Uterus (tissue), 4 donors: ENCODE measurements around the gene CMTM2. TPM values are rescaled to one million over a fixed set of nuclear protein-coding genes. Genes with fewer than 3 reads are reported as not detected.

ENCODE experiments used
- DNase-seq, 2 donors: peaks; one replicate each; pipeline ENCODE4 v3.0.0-alpha.2; 2019 to 2020
- H3K27ac ChIP-seq, 2 donors: fragments of 200-600 bp; sonication (generic); 1 replicate in 1 of 2; 2 replicates in 1 of 2; pipeline ENCODE4 v1.5.1; 2016 to 2018
- H3K27me3 ChIP-seq, 2 donors: fragments of 200-600 bp; sonication (generic); one replicate each; pipeline ENCODE4 v1.5.1; 2018 to 2019; ENCODE audit warnings: control low read depth in 1 of 2
- H3K36me3 ChIP-seq, 2 donors: fragments of 200-600 bp; sonication (generic); one replicate each; pipeline ENCODE4 v1.5.1; 2019; ENCODE audit warnings: control low read depth in 1 of 2
- H3K4me1 ChIP-seq, 2 donors: fragments of 200-600 bp; sonication (generic); one replicate each; pipeline ENCODE4 v1.5.1; 2018 to 2019; ENCODE audit warnings: control low read depth in 1 of 2
- H3K4me3 ChIP-seq, 2 donors: fragments of 200-600 bp; sonication (generic); 1 replicate in 1 of 2; 2 replicates in 1 of 2; pipeline ENCODE4 v1.5.1; 2018 to 2019; ENCODE audit warnings: mild to moderate bottlenecking in 1 of 2
- H3K9me3 ChIP-seq, 2 donors: fragments of 200-600 bp; sonication (generic); one replicate each; pipeline ENCODE4 v1.5.1; 2019; ENCODE audit warnings: control low read depth in 1 of 2
- POLR2A ChIP-seq, 2 donors: fragments of 450-650 bp; IDR thresholded peaks; one replicate each; pipeline ENCODE4 v1.6.1; 2016; ENCODE audit warnings: antibody characterized with exemption in 2 of 2, mild to moderate bottlenecking in 1 of 2, moderate library complexity in 1 of 2
- intact Hi-C: fragments of 100-400 bp; cut with DNase I; formaldehyde crosslinking; loops from one replicate; pipeline ENCODE4 v1.15.1; 2023; ENCODE audit warnings: low total_unique reads
- total RNA-seq, 4 donors: library from RNA; depleted of rRNA in 3 of 4; stranded (reverse); fragments of >200 nt in 3 of 4; gene quantifications; one replicate each; pipeline versions ENCODE4 v1.1.0 to v1.2.4, GENCODE V29; 2014 to 2023
- TF ChIP-seq, protein P1 (sequence below), 4 experiments: fragments of 200-600 bp in 2 of 4; fragments of 450-650 bp in 2 of 4; sonication (generic) in 2 of 4; IDR thresholded peaks; one replicate each; pipeline ENCODE4 v1.5.1; 2016 to 2019; ENCODE audit warnings: antibody characterized with exemption in 4 of 4, mild to moderate bottlenecking in 2 of 4, moderate library complexity in 1 of 4
- donor health status: DM: yes; HTN: yes; CAD: no.

Gene CMTM2
- total RNA-seq, 4 donors from 2014 or later, result 1.2 TPM; not detected in 3

GRCh38 chr16:66614161-66614802 lies 35.0 kb downstream of the CMTM2 start:
- intact Hi-C loops, result no loop called here
- Histone ChIP-seq H3K27me3 (no peaks in the 10 kb centered on the region), H3K9me3 (no peaks in the 10 kb centered on the region), H3K4me3 (no peak overlapping the region), H3K27ac (no peak overlapping the region), H3K4me1 (peaks cover 0 to 5% of the 10 kb centered on the region in 2 donors), H3K36me3 (no peaks in the 10 kb centered on the region)
- TF ChIP-seq POLR2A (IDR thresholded peaks at IDR 0.05), result no peak
- TF ChIP-seq, protein P1, sequence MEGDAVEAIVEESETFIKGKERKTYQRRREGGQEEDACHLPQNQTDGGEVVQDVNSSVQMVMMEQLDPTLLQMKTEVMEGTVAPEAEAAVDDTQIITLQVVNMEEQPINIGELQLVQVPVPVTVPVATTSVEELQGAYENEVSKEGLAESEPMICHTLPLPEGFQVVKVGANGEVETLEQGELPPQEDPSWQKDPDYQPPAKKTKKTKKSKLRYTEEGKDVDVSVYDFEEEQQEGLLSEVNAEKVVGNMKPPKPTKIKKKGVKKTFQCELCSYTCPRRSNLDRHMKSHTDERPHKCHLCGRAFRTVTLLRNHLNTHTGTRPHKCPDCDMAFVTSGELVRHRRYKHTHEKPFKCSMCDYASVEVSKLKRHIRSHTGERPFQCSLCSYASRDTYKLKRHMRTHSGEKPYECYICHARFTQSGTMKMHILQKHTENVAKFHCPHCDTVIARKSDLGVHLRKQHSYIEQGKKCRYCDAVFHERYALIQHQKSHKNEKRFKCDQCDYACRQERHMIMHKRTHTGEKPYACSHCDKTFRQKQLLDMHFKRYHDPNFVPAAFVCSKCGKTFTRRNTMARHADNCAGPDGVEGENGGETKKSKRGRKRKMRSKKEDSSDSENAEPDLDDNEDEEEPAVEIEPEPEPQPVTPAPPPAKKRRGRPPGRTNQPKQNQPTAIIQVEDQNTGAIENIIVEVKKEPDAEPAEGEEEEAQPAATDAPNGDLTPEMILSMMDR (IDR thresholded peaks at IDR 0.05), result no peak
- no peak for DNase-seq

- intact Hi-C loops, result no loop called here
- Histone ChIP-seq H3K27ac (no peak overlapping the region), H3K4me3 (no peak overlapping the region)
Measured at GRCh38 chr16:66616169-66616568, 36.9 kb downstream of the CMTM2 start.

DNA sequence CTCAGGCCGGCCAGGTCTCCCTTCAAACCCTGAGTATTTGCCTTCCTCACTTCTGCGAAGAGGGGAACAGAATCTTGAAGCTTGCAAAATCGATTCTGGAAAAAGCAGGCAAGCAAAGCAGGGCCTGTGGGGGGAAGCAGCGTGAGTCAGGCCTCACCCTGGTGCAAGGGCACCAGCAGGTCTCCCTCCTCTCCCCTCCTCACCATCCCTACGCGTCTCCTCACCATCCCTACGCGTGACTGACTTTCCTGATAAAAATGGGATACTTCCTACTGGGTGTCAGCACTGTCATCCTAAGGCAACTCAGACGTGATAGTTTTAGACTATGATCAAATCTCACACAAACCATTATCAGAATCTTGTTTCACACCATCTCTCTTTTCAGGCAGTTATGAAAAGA lies 37.3 kb downstream of the CMTM2 start:
- TF ChIP-seq, protein P1 (IDR thresholded peaks at IDR 0.05), result no peak
- no peak for TF ChIP-seq POLR2A (IDR thresholded peaks at IDR 0.05)
- H3K27me3 ChIP-seq, result no peaks in the 10 kb centered on the region
- H3K36me3 ChIP-seq, result no peaks in the 10 kb centered on the region
- DNase-seq, result no peak
- H3K4me1 ChIP-seq, result peaks cover 0 to 5% of the 10 kb centered on the region in 2 donors
- no peak overlapping the region for H3K27ac ChIP-seq
- no peak overlapping the region for H3K4me3 ChIP-seq
- intact Hi-C loops, result no loop called here
- H3K9me3 ChIP-seq, result no peaks in the 10 kb centered on the region

More at GRCh38 chr16:66616169-66616568, 36.9 kb downstream of the CMTM2 start:
- Histone ChIP-seq H3K9me3 (no peaks in the 10 kb centered on the region), H3K27me3 (no peaks in the 10 kb centered on the region), H3K4me1 (peaks cover 0 to 5% of the 10 kb centered on the region in 2 donors), H3K36me3 (no peaks in the 10 kb centered on the region)
- no peak for DNase-seq
- TF ChIP-seq, protein P1 (IDR thresholded peaks at IDR 0.05), result no peak
- no peak for TF ChIP-seq POLR2A (IDR thresholded peaks at IDR 0.05)

DNA sequence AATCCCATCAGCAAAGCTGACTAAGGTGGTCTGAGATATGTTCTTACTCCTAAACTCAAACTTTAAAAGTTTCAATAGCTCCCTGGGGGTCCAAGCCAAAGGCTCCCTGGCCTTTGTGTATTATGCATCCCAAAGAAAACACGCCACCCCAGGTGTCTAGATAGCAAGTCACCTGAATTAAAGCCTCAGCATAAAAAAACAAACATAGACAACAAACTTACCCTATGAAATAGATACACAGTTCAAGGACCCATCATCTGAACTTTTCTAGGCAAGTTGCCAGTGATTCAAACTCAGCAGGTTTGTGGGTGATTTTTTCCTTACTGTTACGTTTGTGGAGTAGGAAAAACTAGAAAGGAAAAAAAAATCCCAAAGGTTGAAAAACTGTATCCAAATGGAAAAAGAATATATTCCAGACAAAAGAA lies 37.8 kb downstream of the CMTM2 start:
- H3K27ac ChIP-seq, result no peak overlapping the region
- DNase-seq, result no peak
- H3K4me1 ChIP-seq, result peaks cover 0 to 5% of the 10 kb centered on the region in 2 donors
- no peaks in the 10 kb centered on the region for H3K27me3 ChIP-seq
- intact Hi-C loops, result no loop called here
- H3K36me3 ChIP-seq, result no peaks in the 10 kb centered on the region
- TF ChIP-seq POLR2A (IDR thresholded peaks at IDR 0.05), result no peak
- TF ChIP-seq, protein P1 (IDR thresholded peaks at IDR 0.05), result no peak
- H3K4me3 ChIP-seq, result no peak overlapping the region
- H3K9me3 ChIP-seq, result no peaks in the 10 kb centered on the region

GRCh38 chr16:66617728-66618127 lies 38.5 kb downstream of the CMTM2 start:
- no peak overlapping the region for H3K4me3 ChIP-seq
- no peak overlapping the region for H3K27ac ChIP-seq
- DNase-seq, result no peak

More at GRCh38 chr16:66617728-66618127, 38.5 kb downstream of the CMTM2 start:
- TF ChIP-seq POLR2A (IDR thresholded peaks at IDR 0.05), result no peak
- TF ChIP-seq, protein P1 (IDR thresholded peaks at IDR 0.05), result no peak
- intact Hi-C loops, result no loop called here
- no peaks in the 10 kb centered on the region for H3K9me3 ChIP-seq
- H3K27me3 ChIP-seq, result no peaks in the 10 kb centered on the region
- H3K4me1 ChIP-seq, result peaks cover 0 to 5% of the 10 kb centered on the region in 2 donors
- H3K36me3 ChIP-seq, result no peaks in the 10 kb centered on the region
